Stimulated activated naive CD8-positive, alpha-beta T cell treated with anti-CD3 and anti-CD28 coated beads, Interleukin-15, Interleukin-2, amounts not matched to agents 100 U/mL and 50 U/mL, for 24 hours (primary cell): ENCODE data around the gene ENTPD7.
A peak's percentile ranks its signal among the peaks of the same experiment; 100 is the strongest.
"Not testable (repeated sequence)": the region's sequence is repeated elsewhere in the genome, so short reads cannot be mapped to it uniquely, and the experiment has no call there.

ENCODE experiments used
- ATAC-seq: fragments of 150-1000 bp; cut with Tn5 transposase; one replicate; pipeline ENCODE4 v1.10.0; 2021
- DNase-seq: peaks from one replicate; pipeline ENCODE4 v3.0.0; 2021

The ENTPD7 gene

DNA sequence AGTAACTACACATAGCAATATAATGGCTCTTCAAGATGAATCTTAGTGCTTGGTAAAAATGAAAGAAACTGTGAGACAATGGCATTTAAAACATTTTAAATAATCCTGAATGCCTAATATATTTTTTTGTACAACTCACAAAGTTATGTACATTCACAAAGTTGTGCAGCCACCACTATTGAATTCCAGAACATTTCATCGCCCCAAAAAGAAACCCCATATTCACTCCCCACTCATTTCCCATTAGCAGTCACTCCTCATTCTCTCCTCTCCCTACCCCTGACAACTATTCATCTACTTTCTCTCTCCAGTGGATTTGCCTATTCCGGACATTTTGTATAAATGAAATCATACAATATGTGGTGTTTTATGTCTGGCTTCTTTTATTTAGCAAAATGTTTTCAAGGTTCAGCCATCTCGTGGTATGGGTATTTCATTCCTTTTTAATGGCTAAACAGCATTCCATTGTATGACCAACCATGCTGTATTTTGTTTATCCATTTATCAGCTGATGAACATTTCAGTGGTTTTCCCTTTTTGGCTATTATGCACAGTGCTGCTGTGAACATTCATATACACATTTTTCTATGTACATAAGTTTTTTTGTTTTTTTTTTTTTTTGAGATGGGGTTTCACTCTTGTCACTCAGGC is 34.7 kb downstream of the ENTPD7 start:
- DNase-seq (no peak), ATAC-seq (no peak)

- ATAC-seq, result no peak
Observed at GRCh38 chr10:99695761-99696160, 36.5 kb downstream of the ENTPD7 start.

GRCh38 chr10:99698504-99699080 is 39.3 kb downstream of the ENTPD7 start:
- DNase-seq (no peak), ATAC-seq (no peak)

More at GRCh38 chr10:99695761-99696160, 36.5 kb downstream of the ENTPD7 start:
- DNase-seq, result no peak

- DNase-seq (no peak), ATAC-seq (no peak)
Observed at GRCh38 chr10:99700649-99701048, 41.3 kb downstream of the ENTPD7 start.

DNA sequence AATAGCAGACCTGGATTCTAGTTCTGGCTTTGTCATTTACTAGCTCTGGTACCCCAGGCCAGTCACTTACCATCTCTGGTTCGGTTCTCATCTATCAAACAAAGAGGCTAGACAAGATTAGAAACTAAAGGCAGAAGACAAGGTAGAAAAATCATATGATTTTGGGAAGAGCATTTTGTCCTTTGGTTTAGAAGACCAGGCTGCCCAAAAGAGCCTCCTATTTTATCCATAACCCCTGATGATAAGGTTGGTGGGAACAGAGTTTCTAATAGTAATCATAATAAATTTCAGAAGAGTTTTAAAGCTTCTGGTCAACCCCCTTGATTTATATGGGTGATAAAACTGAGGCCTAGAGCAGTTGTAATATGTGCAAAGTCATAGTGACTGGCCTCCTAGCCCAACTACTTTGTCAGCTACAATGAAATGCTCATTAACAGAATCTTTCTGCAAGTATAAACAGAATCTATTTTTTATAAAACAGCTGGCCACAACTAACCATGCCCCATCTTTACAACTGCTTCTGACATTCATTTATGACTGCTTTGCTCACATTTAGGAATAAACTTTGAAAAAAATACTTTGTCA is 49.2 kb downstream of the ENTPD7 start:
- DNase-seq (no peak), ATAC-seq (no peak)

DNA sequence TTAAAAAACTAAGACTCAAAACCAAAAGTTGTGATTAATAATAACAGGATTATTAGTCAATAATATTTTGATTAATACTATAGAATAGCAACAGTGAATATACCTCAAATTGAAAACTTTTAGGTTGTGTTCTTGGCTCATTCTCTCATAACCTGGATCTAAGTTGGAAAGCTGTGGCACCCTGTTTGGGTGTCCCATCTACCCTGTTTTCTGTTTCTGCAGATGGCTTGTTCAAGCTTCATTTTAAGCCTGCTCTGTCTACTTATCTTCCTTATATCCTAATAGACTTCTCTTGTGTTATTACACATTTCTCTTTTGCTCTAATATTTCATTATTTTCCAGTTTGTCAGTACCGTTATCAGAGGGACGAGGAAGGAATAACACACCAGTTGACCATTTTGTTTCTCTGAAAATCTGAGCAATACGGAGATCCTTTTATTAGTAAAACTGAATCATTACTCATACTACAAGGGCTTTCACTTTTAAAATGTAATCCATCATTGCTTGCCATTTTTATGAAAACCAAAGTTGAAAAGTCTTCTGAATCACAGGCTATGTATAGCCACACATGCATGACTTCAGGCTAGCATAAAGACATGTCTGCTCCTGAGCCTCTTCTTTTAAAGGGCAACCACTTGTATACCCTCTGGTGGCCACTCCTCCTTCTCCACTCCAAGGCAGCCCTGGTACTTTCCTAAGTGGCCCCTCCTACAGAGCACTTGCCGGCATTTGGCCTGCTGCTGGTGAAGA is 50.3 kb downstream of the ENTPD7 start:
- DNase-seq (peak; percentile 5), ATAC-seq (peak; percentile 86)

DNA sequence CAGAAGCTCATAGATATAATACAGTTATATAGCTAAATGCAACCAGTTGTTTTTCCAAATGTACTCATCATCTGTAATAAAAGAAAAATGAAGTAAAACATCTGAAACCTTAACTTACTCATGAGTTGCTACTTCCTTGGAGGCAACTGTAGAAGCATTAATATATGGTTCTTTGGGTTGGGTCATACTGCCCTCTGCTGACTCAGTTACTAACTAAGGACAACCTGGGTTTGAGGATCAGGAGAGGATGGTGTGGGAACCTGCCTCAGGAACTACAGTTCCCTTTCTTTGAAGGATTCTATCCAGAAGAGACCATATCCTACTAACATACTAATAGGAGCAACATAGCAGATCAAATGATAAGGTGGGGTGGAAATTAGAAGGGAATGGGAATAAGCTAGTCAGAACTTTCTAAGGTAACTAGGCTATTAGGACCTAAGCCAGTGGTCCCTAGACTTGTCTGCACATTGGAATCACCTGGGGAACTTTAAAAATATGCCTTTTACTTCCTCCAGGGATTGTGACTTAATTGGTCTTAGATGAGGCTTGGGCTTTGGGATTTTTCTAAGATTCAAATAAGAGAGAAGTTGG is 51.9 kb downstream of the ENTPD7 start:
- ATAC-seq, result peak; percentile 80
- DNase-seq, result peak; percentile 24

GRCh38 chr10:99714446-99714845 is 55.1 kb downstream of the ENTPD7 start:
- ATAC-seq, result no peak

DNA sequence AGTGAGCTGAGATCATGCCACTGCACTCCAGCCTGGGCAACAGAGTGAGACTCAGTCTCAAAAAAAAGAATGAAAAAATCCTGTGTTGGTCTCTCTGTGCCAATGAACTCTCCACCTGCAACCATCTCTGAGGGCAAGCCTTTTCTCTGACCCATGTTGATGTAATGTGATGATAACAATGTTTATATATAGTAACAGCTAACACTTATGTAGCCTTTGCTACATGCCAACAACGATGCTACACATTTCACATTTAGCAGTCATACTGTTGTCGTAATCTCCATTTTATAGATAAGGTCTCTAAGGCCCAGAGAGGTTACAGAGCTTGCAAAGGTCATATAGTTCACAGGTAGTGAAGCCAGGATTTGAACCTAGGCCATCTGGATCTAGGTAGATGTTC is 61.1 kb downstream of the ENTPD7 start:
- no peak for DNase-seq
- no peak for ATAC-seq

More at GRCh38 chr10:99714446-99714845, 55.1 kb downstream of the ENTPD7 start:
- DNase-seq, result no peak

DNA sequence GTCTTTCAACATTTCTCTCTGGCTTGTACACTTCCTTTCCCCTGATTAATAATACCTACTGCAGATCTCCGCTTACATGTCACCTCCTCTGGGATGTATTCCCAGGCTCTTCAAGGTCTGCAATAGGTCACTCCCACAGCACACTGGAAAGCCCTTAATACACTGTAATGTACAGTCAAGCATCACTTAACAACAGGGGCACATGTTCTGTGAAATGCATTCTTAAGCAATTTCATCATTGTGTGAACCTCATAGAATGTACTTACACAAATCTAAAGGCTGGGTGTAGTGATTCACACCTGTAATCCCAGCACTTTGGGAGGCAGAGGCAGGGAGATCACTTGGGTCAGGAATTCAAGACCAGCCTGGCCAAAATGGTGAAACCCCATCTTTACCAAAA is 70.7 kb downstream of the ENTPD7 start:
- DNase-seq, result no peak
- no peak for ATAC-seq

DNA sequence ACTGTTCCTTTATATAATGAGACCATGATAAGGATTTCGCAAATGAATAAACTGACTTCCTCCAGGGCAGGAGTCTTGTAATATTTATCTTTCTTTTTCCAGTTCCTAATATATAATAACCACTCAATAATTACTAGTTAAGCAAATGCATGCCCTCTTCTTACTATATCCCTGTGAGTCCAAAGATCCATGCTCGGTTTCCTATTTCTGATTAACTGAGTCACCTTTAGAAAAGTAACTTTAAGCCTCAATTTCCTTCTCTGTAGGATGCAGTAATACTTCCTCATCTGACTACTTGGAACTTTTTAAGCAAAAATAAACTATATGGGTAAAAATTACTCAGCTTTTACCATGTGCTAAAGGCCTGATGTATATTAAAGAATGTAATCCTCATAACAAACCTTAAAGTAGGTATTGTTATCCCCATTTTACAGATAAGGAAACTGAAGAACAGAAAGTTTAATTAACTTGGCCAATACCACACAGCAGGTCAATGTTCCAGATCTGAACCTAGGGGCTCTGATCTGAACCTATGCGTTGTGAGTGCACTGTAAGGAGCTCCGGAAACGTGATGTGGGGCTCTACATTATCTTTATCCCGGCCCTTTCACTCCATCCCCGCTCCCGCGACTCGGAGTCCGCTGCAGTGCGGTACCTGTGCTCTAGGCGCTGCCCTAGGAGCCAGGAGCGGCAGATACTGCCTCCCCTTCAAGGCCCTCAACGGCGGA is 72.2 kb downstream of the ENTPD7 start:
- DNase-seq, result no peak
- no peak for ATAC-seq

GRCh38 chr10:99732033-99732842 is 72.9 kb downstream of the ENTPD7 start, which contains the start of the genes COX15 and CUTC:
TSS of gene COX15 (minus strand) at chr10:99732127. CDS start at chr10:99732049, 78 bp downstream.
TSS of gene CUTC (plus strand) at chr10:99732234. CDS start at chr10:99732349, 115 bp downstream.
- ATAC-seq, result peak; percentile 96
- peak; percentile 95 for DNase-seq

DNA sequence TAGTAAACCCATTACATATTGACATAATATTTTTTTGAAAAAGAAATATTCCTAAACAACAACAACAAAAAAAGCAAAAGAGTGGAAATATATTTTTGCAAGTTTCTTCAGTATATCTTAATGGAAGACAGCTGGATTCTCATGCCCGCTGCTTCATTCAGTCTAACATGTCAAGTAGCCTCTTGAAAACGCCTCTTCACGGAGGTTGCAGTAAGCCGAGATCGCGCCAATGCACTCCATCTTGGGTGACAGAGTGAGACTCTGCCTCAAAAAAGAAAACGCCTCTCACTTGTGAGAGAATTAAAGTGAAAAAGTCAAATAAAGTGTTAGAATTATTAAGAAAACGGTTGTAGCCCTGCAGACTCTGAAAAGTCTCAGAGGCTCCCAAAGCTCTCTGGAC is 74.1 kb downstream of the ENTPD7 start:
- no peak for ATAC-seq
- no peak for DNase-seq

GRCh38 chr10:99734111-99734510 is 74.8 kb downstream of the ENTPD7 start:
- ATAC-seq, DNase-seq: not testable (repeated sequence)

GRCh38 chr10:99740260-99740659 is 81.0 kb downstream of the ENTPD7 start:
- ATAC-seq (no peak), DNase-seq (no peak)

DNA sequence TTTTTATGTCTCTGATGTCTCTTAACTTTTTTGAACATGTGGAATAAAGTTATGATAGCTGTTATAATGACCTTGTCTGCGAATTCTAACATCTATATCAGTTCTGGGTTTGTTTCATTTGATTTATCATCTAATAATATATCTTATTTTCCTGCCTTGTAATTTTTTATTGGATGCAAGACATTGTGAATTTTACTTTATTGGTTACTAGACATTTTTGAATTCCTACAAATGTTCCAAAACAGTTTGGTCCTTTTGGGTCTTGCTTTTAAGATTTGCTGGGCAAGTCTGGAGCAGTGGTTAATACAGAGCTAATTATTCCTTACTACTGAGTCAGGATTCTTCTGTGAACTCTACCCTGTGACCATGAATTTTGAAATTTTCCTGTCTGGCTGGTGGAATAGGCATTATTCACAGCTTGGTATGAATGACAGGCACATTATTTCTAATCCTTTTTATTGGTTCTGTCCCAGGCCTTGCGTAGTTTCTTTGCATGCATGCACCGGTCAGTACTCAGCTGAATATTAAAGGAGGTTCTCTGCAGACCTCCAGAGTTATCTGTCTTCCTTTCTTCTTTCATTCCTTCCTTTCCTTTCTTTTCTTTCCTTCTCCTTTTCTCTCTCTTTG is 81.7 kb downstream of the ENTPD7 start:
- no peak for ATAC-seq

DNA sequence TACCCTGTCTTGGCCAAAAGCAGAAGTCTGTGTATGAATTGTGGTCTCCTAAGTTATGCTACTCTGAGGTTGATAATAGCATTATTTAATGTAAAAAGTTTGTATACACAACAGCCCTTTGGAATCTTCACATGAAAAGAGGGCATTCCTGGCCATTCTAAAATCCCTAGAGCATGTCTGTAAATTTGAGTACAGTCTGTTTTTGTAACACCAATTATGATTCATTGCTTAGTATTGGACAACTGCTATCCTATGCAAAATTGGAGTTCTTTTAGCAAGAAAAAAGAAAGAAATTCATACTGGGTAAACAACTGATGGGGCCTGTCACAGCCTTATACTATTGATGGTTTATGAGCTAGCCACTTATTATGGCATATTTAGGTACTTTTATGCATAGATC is 82.9 kb downstream of the ENTPD7 start:
- ATAC-seq, result no peak
- DNase-seq, result no peak

More for the DNA sequence above, 81.7 kb downstream of the ENTPD7 start:
- DNase-seq, result no peak

DNA sequence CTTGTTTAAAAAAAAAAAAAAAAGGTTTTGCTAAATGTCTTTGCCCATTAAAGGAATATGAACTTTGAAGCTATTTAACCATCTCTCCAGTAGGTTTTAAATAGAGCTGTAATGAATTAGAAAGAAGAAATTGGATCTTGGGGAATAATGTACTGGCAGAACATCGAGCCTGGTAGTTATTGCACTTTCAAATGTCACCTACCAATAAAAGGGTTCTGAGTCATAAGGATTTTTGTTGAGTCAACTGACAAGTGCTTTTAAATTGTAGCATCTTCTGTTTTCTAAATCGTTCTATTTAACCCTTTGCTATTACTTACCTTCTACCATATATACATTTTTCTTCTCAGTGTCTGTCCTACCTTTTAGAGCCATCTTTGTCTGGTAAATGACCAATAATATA is 83.4 kb downstream of the ENTPD7 start:
- DNase-seq, result no peak
- no peak for ATAC-seq

DNA sequence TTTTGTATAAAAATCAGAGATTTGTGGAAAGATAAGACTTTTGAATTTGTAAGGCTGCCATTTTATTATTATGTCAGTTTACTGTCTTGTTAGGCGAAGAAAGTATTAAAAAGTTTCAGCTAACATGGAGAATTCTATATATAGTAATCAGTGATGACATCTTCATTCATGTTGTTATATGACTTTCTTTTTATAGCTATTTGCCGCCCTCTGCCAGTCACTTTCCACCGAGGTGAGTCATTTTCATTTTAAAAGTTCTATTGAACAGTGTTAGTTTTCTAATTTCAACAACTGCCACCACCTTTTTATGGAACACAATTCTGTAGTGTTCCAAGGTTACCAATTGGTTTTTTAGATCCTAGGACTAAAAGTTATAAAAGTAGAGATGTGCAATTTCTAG is 84.5 kb downstream of the ENTPD7 start:
- ATAC-seq (no peak), DNase-seq (no peak)

GRCh38 chr10:99746166-99746565 is 86.9 kb downstream of the ENTPD7 start:
- ATAC-seq, DNase-seq: not testable (repeated sequence)
